Esophagus mucosa (tissue), 1 donor: Measurements from ENCODE around the gene TGFA. TPM values are rescaled to one million over a fixed set of nuclear protein-coding genes. Genes with fewer than 3 reads are reported as not detected.

ENCODE experiments used
- ATAC-seq: fragments of 200-7000 bp; cut with Tn5 transposase; one replicate; pipeline ENCODE4 v1.9.1; 2020
- total RNA-seq: library from RNA; stranded (reverse); gene quantifications from one replicate; pipeline ENCODE4 v1.2.4, GENCODE V29; 2023
- donor health status: DM: yes; HTN: yes; CAD: no.

Gene TGFA
- total RNA-seq, 1 donor from 2014 or later = 42.6 TPM

- ATAC-seq = peak; percentile 6
Observed at GRCh38 chr2:70552501-70553333, 909 bp downstream of the TGFA start.

DNA sequence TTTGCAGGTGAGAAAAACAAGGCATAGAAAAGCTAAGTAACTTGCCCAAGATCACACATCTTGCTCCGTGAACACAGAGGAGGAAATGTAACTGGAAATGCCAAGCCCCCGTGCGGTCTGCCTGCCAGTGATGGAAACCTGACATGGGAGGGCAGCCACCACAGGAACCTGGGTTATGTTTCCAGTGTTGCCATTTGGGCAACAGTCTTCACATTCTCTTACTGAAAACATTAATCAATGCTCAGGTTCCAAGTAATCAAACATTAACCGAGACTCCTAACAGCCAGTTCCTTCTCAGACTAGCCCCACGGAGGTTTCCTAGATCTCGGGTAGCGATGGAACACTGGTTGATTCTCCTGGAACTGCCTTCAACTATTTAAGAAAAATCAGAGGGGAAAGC, 2.5 kb downstream of the TGFA start:
- ATAC-seq = no peak

DNA sequence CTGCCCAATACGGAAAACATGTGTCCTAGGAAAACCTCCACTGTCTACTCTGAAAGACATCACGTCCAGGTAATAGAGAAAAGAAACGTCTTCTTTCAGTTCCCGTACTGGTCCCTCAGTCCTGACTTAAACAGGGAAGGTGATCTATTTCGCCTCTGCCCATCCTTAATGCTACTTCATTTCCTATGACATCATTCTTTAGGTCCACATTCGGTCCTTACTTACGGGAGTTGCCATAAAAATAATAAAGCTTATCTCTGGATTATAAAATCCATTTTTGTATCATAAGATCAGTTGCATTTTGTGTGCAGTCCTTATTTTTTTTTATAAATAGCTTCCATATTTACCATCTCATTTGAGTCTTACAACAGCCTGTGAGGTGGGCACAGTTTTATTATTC, 3.7 kb downstream of the TGFA start:
- ATAC-seq = no peak

DNA sequence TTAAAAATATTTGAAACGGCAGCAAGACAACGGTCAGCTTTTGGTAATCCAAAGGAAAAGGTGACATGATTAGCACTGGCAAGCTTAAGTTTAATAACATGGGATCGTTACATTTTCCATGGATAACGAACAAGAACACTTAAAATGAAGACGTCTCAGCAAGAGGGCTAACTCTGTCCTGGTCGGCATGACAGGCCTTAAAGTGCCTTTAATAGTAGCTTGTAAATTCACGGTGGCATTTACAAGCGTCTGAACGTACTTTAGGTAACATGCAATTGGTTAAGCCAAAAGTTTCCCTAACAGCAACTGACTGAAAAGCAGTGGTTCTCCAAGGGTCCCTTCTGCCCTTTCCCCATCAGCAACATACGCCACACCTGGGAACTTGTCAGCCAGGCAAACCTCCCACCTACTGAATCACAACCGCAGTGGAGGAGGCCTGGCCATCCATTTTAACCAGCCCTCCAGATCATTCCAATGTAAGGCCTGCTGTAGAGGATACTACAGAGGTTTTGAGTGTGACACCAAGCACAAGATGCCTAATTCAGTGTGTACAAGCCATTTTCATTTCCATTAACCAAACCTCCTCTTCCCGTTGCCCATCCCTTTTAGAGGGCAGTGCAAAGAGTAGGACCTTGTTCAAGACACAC, 4.4 kb downstream of the TGFA start:
- ATAC-seq = no peak

DNA sequence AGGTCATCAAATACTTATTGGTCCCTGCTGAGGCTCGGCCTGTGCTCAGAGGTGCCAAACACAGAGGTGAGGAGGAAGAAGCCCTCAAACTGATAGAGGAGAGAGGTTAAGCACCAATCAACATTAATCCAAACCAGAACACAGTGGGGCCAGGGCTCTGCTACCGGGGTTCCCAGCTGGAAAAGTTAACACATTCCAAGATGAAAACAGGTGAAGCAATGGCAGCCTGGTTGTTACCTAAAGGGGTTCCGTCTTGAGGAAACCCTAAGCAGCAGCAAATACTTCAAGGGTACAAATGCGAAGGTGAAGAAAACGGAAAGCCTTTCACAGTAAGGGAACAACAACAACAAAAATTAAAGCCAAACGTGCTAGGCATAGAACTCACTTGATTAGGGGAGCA, 5.4 kb downstream of the TGFA start:
- ATAC-seq = no peak

DNA sequence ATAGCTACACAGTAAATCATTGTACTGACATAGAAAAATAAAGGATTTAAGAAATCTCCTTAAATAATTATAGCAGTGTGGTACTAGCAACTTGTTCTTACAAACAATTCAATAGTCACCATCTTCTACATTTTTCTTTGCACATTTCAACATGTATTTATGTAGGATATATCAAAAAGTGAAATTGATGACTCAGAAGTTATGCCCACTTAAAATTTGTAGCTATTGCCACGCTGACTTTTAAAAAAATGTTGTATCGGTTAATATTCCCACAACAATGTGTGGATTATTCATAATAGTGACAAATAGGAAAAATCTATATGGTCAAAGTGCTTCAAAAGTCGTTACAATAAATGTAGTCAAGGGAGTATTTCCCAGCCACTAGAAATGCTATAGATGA, 6.7 kb downstream of the TGFA start:
- no peak for ATAC-seq

DNA sequence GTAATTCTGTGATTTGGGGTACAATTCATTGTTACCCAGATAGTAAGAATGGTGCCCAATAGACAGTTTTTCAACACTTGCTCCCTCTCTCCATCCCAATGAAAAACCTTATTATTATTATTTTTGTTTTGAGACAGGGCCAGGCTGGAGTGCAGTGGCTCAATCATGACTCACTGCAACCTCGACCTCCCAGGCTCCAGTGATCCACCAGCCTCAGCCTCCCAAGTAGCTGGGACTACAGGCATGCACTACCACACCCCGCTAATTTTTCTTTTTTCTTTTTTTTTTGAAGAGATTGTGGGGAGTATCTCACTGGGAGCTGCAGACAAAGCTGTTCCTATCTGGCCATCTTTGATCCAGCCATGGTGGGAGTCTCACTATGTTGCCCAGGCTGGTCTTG, 7.2 kb downstream of the TGFA start:
- no peak for ATAC-seq

- peak; percentile 90 for ATAC-seq
Observed at GRCh38 chr2:70541481-70542020, 12.1 kb downstream of the TGFA start.

DNA sequence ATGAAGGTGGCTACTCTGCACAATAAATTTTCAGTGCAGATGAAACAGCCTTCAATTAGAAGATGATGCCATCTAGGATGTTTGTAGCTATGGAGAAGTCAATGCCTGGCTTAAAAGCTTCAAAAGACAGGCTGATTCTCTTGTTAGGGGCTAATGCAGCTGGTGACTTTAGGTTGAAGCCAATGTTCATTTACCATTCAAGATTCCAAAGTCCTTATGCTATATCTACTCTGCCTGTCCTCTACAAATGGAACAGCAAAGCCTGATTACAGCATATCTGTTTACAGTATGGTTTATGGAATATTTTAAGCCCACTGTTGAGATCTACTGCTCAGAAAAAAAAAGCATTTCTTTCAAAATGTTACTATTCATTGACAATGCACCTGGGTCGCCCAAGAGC, 15.8 kb downstream of the TGFA start:
- ATAC-seq = no peak

DNA sequence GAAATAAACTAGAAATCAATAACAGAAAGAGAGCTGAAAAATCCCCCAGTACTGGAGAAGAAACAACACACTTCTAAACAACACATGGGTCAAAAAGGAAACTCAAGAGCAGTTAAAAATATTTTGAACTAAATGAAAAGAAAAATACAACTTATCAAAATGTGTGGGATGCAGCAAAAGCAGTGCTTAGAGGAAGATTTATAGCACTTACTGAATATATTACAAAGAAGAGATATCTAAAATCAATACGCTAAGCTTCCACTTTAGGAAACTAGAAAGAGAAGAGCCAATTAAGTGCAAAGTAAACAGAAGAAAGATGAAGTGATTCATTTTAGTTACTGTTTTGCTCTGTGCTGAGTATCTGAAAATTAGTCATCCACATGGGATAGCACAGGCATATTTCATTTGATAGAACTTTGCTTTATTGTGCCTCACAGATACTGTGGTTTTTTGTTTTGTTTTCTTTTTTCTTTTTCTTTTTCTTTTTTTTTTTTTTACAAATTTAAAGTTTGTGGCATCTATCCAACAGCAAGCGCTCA, 17.0 kb downstream of the TGFA start:
- peak; percentile 58 for ATAC-seq

DNA sequence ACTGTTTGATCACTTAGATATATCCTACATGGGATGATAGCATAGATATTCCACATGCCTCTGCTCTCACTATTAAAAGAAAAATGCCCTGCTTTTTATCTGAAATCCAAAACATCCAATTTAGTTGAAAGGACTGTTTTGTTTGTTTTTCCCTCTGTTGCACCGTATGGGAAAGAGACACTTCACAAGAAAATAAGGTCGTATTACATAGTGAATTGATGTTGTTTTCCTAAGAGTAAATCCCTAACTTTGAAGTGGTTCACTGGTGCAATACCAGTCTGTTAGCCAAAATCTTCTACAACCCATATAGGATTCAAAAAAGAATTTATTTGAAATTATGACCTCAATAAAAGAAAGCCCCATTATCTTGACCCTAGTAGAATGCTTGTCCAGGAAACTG, 18.1 kb downstream of the TGFA start:
- ATAC-seq = no peak

DNA sequence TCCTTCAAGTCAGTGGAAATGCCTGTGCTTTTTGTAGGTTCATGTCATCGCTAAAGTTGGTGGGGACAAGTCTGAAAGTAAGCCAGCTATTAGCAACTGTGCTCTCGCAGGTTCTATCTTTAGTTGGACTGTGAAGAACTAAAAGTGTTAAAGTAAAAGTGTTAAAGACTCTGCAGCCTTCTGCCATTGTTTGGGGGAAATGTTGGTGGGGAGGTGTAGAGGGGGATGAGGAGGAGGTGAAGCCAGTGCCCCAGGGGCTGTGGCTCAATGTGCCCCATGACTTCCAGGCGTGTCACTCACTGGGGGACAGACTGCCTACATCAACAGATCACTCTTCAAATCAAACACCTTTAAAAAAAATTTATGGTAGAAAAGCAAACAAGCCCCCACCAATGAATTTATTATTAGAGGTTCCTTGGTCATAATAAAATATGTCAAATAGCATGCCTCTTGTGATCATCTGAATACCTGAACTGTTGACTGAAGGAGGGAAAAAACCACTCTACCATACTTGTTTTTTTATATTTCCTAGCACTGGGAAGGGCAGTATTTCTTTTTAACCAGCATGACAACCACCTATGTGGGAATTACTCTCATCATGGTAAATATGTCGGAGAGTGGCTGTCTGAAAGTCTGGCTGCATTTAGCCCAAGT, 19.3 kb downstream of the TGFA start:
- no peak for ATAC-seq

DNA sequence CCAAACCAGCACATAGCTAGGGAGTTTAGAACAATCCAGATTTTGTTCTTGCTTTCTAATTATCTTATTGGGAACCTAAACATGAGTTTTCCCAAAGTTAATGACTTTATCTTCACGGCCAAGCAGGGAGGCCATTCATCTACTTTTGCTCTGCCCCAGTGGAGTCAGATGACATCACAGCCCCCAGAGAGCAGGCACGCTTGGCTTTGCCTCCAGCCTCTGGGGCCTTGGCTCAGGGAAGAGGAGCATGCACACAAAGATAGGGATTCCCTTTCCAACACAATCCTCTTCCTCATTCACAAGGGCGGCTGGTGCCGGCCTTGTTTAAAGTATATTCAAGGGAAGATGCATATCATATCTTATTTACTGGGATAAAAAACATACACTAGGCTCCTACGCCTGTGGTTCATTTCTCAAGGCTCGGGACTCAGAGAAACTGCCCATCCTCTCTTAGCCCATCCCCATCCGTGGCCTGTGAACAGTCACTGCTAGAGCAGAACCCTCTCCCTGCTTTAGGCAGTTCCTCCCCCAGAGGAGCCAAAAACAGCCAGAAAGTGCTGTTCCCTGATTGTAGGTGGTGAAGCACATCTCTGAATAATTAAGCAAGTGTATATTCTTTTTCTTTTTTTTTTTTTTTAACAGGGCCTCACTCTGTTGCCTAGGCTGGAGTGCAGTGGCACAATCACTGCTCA, 21.2 kb downstream of the TGFA start:
- no peak for ATAC-seq

DNA sequence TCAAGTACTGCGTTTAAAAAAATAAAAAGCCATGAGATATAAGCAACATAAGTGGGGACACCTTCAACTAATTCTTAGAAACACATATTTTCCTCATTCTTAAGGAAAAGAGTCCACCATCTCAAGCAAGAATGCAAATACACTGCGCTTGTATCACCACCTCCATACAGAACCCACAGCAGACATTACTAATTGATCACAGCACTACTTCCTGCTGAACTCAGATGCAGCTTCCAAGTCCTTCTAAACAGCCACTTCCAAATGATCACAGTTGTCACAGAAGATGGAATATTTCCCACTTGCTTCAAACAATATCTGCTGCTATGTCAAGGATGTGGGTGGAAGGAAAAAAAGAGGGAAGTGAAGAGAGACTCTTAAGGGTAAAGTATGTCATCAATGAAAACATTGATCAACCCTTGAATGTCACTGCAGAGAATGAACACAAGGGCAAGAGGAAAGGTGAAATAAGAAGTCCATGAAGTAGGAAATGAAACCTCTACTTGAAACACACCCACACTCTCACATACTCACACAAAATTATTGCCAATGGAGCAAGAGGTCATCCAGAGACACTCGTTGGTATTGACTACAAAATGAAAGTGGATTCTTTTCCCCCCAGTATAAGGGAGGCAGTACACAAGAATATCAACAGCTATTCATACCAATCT, 22.1 kb downstream of the TGFA start:
- no peak for ATAC-seq

DNA sequence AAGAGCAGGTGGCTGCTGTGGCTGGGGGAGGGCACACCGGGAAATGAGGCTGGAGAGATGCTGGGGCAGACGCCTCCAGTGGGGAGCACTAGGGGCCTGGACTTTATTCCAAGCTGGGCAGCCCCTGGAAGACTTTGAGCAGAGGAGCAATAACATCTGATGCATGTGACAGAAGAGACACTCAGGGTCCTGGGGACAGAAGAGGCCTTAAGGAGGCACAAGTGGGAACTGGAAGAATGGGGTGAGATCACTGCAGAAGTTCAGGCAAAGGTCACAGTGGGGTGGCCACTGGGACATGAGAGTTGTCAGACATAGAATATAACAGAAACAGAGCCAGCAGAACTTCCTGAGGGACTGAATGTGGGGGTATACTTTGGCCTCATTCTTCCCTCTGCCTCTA, 24.0 kb downstream of the TGFA start:
- ATAC-seq = no peak

GRCh38 chr2:70528929-70529328, 24.7 kb downstream of the TGFA start:
- ATAC-seq = no peak

DNA sequence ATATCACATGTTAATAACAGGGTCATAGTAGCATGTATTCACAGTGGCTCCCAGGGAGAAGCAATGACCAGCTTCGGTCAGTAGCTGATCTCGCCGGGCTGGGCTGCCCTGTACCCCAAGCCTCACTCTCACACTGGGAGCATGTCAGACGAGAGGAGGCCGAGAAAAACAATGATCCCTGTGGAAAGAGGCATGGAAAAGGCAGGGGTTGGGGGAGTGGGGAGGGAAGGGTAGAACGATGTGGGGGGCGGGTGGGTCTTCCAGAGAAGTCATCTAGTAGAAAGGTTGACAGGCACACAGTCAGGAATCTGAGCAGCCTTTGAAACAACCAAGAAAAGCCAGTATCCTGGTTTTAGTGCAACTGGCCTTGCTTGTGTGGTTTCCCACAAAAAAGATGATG, 25.4 kb downstream of the TGFA start:
- no peak for ATAC-seq

GRCh38 chr2:70527447-70528080, 26.1 kb downstream of the TGFA start:
- ATAC-seq = no peak

- ATAC-seq = no peak
Observed at GRCh38 chr2:70526126-70526525, 27.5 kb downstream of the TGFA start.

- peak; percentile 80 for ATAC-seq
Observed at GRCh38 chr2:70525032-70525431, 28.6 kb downstream of the TGFA start.
